HG02973 (cell line): ENCODE results near the gene MMP23B.
"Not testable (repeated sequence)": the region's sequence is repeated elsewhere in the genome, so short reads cannot be mapped to it uniquely, and the experiment has no call there.

Experiments
- ATAC-seq: cut with Tn5 transposase; IDR thresholded peaks from one replicate; pipeline ENCODE4 v1.9.1; 2021; ENCODE audit warnings: moderate library complexity; ENCODE audit not compliant: unreplicated experiment

MMP23B gene

GRCh38 chr1:1629430-1630190 lies 2.4 kb upstream of the MMP23B start:
- ATAC-seq, result no peak

- peak; percentile 49 for ATAC-seq
Measured at GRCh38 chr1:1630191-1630964, 1.6 kb upstream of the MMP23B start.

- no peak for ATAC-seq
Measured at GRCh38 chr1:1630965-1631781, 800 bp upstream of the MMP23B start.

- ATAC-seq, result not testable (repeated sequence)
Measured at GRCh38 chr1:1633409-1633808, 1.4 kb downstream of the MMP23B start.

- not testable (repeated sequence) for ATAC-seq
Measured at GRCh38 chr1:1634613-1635012, 2.6 kb downstream of the MMP23B start.

GRCh38 chr1:1636621-1637478 lies 4.9 kb downstream of the MMP23B start:
- ATAC-seq, result not testable (repeated sequence)

- not testable (repeated sequence) for ATAC-seq
Measured at GRCh38 chr1:1637479-1637875, 5.5 kb downstream of the MMP23B start.

GRCh38 chr1:1638528-1638927 lies 6.6 kb downstream of the MMP23B start:
- not testable (repeated sequence) for ATAC-seq

GRCh38 chr1:1639368-1639767 lies 7.4 kb downstream of the MMP23B start:
- ATAC-seq, result not testable (repeated sequence)

GRCh38 chr1:1640081-1640480 lies 8.1 kb downstream of the MMP23B start:
- not testable (repeated sequence) for ATAC-seq

GRCh38 chr1:1640711-1641461 lies 8.9 kb downstream of the MMP23B start:
- ATAC-seq, result not testable (repeated sequence)

GRCh38 chr1:1646326-1646725 lies 14.4 kb downstream of the MMP23B start:
- not testable (repeated sequence) for ATAC-seq

- ATAC-seq, result not testable (repeated sequence)
Measured at GRCh38 chr1:1647567-1648241, 15.7 kb downstream of the MMP23B start.

- ATAC-seq, result not testable (repeated sequence)
Measured at GRCh38 chr1:1648265-1648664, 16.3 kb downstream of the MMP23B start.

- peak; percentile 83 for ATAC-seq
Measured at GRCh38 chr1:1658583-1659549, 26.9 kb downstream of the MMP23B start, which contains the start of gene CDK11B. CDK11B (minus strand) TSS chr1:1659004; CDS start chr1:1657485, 1,519 bp downstream.

GRCh38 chr1:1662392-1662791 lies 30.4 kb downstream of the MMP23B start:
- ATAC-seq, result not testable (repeated sequence)

- ATAC-seq, result not testable (repeated sequence)
Measured at GRCh38 chr1:1662830-1663560, 31.0 kb downstream of the MMP23B start.
